GM21723 (cell line): Measurements from ENCODE around the gene GRXCR2.
"Not testable (repeated sequence)": the region's sequence is repeated elsewhere in the genome, so short reads cannot be mapped to it uniquely, and the experiment has no call there.

Source experiments
- ATAC-seq: cut with Tn5 transposase; IDR thresholded peaks from one replicate; pipeline ENCODE4 v1.9.1; 2021; ENCODE audit warnings: mild to moderate bottlenecking, moderate library complexity; ENCODE audit not compliant: unreplicated experiment

Gene GRXCR2

DNA sequence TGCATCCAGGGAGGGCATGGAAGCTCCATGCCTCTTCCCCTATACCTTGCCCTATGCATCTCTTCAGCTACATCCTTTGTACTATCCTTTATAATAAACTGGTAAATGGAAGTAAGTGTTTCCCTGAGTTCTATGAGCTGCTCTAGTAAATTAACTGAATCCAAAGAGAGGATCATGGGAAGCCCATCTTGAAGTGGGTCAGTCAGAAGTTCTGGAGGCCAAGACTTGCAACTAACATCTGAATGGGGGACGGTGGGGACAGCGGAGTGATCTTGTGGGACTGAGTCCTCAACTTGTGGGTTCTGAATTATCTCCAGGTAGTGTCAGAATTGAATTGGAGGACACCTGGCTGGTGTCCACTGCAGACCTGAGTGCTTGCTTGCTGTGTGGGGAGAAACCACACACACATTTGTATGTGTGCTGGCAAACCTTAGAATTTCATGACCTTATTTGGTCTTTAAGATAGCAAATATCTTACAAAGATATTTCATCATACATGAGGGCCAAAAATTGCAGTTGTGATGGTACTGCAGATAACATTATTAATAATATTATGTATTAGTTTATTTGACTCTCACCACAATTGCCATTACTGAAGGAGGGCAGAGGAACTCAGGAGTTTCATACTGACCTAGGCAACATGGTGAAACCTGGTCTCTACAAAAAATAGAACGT, 32.2 kb downstream of the GRXCR2 start:
- no peak for ATAC-seq

DNA sequence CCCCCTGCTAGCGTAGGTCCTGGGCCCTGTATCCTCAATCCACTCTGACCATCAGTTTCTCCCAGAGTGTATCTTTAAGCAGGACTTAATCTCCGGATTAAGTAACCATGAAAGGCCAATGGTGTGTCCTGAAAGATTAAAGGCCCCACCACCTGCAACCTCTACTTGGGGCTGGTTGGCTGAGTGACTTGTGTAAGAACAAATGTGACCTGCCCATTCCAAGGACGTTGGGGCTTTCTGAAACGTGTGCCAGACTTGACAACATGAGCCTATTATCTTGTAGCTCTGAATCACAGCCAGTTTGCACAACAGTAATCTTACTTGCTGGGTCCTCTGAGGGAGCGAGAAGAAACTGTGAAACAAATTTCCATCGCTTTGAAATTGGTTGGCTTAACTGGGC, 34.5 kb downstream of the GRXCR2 start:
- ATAC-seq = no peak

DNA sequence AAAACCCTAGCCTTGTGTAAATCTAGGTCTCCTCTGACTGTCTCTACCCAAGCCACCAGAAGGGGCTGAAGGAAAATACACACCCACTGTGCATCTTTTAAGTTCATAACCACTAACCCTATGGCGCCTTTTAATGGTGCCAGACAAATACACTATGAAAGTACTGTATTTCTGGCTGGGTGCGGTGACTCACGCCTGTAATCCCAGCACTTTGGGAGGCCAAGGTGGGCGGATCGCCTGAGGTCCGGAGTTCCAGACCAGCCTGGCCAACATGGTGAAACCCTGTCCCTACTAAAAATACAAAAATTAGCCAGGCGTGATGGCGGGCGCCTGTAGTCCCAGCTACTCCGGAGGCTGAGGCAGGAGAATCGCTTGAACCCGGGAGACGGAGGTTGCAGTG, 36.6 kb downstream of the GRXCR2 start:
- ATAC-seq = not testable (repeated sequence)

DNA sequence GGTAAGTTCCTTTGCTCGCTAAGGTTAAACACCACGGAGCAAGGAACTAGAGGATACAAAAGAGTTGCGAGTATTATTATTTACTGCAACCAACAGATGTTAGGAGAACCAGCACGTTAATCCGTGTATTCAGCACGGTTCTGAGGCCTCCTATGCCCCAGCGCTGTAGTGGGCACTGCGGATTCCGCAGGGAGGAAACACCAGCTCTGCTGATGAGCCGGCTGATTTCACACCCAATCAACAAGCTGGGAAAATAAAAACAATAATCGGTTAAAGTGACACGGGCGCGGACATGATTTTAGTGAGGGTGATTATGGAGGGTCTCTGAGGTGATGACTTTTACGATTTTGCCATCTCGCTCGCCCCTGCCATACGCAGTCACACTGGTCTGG, 37.0 kb downstream of the GRXCR2 start:
- no peak for ATAC-seq

DNA sequence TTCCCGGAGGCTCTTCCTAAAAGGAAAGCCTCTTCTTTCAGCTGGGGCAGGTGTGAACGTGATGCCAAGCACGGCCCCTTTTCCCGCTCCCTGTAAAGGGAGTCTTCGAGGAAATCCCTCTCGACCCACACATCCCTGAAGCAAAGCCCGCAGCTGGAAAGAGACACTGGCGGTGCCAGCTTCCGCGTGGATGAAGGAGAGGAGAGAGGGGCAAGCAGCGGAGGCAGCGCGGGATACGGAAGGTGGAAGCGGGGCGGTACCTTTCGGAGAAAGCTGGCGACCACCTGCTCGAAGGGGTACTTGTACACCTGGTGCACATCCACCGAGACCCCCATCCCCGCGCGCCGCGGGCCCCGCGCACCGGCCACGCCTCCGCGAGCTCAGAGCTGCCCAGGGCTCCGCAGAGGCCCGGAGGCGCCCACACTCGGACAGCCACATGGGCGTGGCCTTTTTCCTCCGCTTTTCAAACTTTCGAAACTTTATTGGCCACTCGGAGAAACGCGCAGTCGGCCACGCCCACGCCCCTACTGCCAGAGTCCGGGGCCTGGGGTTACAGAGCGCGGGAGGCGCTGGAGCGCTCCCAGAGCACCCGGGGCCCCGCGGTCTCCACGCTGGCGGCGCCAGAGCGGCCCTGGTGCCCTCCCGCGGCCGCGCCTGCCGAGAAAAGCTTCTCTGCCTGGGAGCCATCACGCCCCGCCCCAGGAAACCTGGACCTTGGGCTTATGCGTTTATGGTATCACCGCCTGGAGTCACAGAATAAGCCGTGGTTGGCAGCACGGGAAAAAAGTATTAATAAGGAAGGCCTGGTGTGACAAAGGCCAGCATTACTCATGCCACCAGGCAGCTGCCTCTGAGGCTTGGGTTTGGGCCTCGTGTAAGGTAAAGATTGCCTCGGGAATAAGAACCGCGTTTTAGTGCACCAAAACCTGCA, 37.6 kb downstream of the GRXCR2 start, which contains the start of gene PRELID2:
TSS of gene PRELID2 (minus strand) at position 426 of the 931 bp plus-strand sequence. CDS start at position 335, 91 bp downstream.
- peak; percentile 86 for ATAC-seq

DNA sequence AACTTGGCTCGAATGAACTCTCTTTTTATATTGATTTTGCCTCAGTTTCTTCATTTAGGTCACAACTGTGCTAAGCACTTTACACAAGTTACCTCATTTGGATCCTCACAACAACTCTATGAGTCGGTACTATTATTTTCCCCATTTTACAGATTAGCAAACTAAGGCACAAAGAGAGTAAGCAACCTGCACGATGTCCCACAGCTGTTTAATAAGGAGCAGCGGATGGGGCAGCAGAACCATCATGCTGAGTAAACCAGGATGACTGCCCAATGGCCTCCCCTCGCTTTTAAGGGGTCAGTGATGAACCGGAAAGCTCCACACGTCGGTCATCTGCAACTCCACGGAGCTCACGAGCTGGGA, 38.3 kb downstream of the GRXCR2 start:
- ATAC-seq = no peak

DNA sequence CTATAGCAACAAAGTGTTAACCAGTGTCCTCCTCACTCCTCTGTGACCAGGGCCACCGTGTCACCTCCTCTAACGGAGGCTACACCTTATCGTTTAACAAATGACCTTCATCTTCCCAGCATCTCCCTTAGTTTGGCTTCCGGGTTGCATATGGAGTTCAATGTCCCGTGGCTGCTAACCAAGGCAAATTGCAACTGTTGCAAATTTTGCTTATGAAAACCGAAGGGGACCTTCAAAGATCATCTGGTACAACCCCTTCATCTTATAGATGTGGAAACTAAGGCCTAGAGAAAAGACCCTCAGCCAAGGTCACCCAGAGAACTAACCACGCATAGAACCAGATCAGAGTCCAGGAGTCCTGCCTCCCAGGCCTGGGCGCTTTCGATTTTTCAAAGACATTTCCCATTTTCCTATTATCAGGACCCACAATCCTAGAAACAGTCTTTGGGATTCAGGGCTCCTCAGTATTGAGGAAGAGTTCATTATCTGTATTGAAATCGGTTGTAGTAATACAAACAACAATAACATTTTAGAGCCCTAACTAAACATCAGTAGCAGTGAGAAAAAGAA, 39.1 kb downstream of the GRXCR2 start:
- no peak for ATAC-seq

DNA sequence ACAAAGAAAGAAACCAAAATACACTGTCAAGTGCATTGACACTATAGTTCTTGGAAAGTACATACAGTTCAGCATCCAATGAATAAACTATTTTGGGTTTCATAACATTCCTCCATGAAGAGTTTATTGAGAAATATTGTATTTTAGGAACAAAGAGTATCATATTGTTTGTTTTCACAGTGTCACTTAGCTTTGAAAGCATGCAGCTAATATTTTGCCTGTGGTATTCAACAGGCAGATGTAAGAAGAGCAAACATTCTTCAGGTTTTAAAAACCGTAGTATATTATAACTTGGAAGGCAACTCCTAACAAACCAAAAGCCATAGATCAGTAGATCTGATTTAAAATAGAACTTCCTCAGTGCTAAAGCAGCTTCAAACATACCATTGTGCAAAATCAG, 42.2 kb downstream of the GRXCR2 start:
- no peak for ATAC-seq

DNA sequence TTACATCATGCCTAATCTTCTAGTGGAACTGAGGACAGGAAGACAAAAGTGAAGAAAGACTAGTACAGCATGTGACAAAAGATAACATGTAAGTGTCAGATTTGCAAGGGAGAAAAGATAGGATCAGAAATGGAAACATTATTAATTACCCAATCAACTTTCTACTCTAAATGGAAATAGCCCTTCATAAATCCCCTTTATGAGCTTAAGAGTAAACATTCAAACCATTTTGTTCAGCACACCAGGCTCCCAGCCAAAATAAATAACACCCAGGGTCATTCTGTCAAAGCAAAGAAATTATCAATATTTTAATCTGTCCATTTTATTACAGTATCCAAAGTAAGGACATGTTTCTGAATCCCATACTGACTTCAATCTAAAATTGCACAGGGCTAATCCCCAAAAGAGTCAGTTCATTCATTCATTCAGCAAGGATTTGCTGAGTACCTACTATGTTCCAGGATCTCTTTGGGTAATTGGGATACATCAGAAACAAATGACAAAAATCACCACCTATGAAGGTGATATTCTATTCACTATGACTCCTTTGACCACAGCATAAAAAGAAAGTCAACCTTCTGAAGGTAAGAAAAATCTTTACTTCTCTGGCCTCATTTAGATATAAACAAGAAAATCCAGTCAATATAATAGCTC, 43.0 kb downstream of the GRXCR2 start:
- no peak for ATAC-seq

DNA sequence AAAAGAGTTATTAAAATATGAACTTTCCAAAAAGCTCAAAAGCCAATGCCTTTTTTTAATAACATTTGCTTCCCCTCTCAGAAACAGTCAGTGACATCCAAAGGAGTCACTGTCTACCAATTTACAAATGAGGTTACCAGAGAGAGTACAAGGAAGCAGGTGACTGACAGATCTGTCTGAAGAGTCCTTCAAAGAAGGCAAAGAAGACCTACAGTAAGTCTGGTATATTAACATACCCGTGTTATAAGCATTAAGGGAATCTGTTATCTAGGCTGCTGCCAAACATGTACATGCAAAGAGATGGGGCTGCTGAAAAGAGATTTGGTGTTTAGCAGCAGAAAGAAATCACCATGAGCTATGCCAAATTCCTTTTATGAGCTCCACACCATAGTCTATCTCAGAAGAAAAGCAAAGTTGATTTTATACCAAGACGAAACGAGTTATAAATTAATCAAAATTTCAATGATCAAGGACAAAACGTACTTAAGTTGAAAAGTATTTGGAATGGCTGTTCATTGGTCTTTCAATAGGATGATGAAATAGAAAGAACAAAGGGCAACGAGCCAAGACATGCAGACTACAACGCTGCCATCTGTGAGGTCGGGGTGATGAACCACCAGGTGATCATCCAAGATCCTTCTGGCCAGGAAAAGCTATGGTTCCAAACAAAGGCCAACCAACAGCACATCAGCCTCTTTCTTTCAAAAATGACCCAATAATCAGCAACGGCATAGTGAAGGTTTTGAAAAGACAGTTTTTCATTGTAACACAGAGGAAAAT, 45.7 kb downstream of the GRXCR2 start:
- ATAC-seq = no peak

DNA sequence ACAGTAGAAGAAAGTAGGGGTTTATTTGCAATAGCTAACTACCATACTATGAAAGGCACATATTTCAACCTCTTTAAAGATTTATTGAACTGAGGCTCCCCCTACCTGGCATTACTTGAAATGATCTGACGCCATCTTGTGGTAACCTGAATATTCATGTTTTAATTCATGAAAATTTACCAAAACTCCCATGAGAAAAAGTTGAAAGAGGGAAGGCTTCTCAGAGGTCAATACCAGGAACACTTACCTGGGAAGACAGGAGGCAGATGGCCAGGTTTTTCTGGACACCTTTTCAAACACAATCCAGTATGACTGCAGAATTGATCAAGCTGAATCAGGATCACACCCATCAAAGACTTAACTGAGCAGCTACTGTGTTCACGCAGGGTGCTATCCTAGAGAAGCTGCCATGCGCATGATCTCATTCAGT, 47.0 kb downstream of the GRXCR2 start:
- peak; percentile 68 for ATAC-seq

DNA sequence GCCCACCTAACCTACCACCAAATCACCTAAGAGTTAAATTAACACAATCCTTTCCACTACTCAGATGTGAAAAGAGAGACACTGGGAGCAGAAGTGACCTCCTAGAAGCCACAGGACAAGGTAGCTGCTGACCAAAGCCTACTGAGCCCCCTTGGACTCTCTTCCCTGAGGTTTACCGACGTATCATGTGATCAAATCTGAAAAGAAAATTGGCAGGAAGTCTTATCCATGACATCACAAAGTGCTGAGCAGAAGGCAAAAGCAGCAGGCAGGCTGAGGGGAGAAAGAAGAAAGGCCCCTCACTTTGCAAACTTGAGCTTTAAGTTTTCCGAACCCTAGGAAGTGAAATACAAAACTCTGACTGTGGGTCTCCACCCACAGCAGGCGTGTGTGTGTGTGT, 48.8 kb downstream of the GRXCR2 start:
- ATAC-seq = no peak

DNA sequence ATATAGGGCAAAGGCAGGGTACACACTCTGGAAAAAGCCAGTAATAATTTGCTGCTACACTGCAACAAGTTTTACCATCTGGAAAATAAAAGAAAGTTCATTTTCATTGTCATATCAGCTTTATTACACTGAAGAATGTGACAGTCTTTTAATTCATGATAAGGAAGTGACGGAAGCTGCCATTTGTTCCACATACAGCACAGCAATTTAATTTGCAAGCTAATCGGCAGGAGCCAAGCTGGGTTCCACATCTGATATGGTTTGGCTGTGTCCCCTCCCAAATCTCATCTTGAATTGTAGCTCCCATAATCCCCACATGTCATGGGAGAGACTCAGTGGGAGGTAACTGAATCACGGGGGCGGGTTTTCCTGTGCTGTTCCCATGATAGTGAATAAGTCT, 54.2 kb downstream of the GRXCR2 start:
- ATAC-seq = no peak

DNA sequence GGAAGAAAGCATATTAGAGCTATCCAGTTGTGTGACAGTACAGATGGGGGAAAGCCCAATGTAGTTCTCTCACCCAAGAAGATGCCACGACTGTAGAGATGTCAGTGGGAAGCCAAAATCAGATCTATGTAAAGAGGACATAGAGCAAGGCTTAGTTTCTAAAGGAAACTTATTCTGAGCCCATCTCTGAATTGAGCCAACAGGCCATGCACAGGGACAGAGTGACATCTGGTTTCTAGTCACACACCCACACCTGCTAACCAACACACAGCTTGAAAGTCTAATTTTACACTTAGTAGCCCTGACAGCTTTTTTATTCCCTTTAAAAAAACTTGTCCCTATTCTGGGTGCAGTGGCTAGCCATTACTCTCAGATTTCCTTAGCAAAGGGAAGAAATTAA, 59.9 kb downstream of the GRXCR2 start:
- ATAC-seq = no peak

DNA sequence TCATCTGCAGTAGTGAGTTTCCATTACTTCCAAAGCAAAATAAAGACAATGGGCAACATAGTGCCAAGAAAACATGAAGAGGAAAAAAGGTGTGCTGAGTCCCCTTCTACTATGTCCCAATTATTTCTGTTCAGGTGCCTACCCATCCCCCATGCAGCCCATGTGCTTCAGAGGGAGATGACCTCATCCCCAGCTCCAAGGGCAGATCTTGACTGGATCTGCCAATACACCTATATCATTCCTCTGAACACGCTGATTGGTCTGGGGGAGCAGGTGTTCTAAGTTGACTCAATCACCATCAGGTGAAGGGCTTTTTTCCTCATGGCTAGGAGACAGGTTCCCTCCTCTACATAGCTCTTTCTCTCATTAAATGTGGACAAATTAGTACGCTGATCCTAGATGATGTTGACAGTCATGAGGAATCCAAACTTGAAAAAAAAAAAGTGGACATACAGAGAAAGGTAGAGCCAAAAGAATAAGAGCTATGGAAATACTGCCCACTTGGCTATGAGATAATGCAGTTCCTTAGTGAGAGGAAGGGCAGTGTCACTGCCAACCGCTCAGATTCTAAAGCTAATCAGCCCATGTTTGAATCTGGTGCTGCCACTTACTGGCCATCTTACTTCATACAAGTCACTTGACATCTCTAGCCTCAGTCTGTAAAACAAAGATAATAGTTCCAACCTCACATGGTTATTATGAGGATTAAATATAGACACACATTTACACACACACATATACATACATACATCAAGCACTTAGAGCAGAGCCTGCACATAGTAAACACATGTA, 60.8 kb downstream of the GRXCR2 start:
- no peak for ATAC-seq
